ENCODE measurements around the gene CDCP2.
"Not testable (repeated sequence)": the region's sequence is repeated elsewhere in the genome, so short reads cannot be mapped to it uniquely, and the experiment has no call there.

The CDCP2 gene

DNA sequence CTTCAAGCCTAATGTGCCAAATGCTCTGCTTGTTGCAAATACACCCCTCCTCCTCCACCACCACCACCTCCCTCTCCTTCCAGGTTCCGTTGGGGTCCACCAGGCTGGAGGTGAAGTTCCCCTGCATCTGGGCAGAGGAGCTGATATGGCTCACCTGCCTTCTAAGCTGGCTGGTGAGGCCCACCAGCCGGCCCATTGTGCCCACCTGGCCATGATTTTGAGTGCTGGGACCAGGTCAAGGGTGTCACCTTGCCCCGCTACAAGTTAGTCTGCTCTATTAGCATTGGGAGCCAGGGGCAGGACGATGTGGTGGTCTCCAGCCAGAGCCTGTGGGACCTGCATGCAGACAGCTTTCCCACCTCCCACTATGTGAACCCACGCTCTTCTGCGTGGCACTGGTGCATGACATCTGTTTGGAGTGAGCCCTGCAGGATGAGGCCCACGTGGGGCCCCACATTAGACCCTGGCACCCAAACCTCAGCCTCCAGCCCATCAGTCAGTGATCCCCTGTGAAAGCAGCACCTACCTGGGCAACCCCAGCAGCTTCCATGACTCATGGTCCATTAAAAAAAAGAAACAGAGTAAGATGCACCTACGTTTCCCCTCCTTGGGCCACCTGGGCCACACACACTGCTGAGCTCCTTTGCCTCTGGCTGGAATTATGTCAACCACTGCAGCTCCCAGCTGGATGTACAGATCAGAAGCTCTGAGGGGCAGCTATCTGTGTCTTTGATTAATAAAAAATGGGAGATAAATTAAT lies 15.6 kb upstream of the CDCP2 start:
- no peak for TF ChIP-seq ZFX (IDR thresholded peaks at IDR 0.05; ENCODE audit: borderline replicate concordance)
- TF ChIP-seq, protein P1, sequence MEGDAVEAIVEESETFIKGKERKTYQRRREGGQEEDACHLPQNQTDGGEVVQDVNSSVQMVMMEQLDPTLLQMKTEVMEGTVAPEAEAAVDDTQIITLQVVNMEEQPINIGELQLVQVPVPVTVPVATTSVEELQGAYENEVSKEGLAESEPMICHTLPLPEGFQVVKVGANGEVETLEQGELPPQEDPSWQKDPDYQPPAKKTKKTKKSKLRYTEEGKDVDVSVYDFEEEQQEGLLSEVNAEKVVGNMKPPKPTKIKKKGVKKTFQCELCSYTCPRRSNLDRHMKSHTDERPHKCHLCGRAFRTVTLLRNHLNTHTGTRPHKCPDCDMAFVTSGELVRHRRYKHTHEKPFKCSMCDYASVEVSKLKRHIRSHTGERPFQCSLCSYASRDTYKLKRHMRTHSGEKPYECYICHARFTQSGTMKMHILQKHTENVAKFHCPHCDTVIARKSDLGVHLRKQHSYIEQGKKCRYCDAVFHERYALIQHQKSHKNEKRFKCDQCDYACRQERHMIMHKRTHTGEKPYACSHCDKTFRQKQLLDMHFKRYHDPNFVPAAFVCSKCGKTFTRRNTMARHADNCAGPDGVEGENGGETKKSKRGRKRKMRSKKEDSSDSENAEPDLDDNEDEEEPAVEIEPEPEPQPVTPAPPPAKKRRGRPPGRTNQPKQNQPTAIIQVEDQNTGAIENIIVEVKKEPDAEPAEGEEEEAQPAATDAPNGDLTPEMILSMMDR (IDR thresholded peaks at IDR 0.05) = no peak
- H3K27ac ChIP-seq = no peak overlapping the region

DNA sequence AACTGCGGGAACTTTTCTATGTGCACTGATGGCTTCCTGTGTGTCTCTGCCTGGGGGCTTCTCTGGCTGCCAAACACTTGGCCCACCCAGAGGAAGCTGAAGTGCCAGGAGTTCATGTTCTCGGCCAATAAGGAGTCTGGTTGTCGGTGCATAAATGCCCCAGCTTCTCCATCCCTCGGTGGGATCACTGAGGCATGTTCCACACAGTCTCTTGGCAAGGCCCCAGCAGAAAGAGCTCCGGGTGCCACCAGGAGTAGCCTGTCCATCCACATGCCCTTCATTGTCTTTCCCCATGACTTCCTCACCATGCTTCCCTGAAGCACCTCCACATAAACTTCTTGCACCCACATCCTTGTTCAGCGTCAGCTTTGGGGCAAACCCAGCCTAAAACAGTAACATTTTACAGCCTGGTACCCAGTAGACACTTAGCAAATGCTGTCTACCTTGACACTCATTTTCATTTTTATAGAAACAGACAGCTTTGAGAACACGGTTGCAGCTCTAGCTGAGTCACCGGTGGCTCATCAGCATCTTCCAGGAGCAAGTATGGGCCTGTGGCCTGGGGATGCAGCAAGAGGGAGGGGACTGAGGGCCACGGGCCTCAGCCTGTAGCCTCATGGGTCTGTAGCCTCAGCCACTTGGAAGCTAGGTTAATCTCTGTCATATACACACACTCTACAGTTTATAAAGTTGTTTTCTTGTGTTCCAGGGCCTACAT lies 14.8 kb upstream of the CDCP2 start:
- no peak overlapping the region for H3K27ac ChIP-seq
- no peak for TF ChIP-seq ZFX (IDR thresholded peaks at IDR 0.05; ENCODE audit: borderline replicate concordance)
- TF ChIP-seq, protein P1 (IDR thresholded peaks at IDR 0.05) = no peak

DNA sequence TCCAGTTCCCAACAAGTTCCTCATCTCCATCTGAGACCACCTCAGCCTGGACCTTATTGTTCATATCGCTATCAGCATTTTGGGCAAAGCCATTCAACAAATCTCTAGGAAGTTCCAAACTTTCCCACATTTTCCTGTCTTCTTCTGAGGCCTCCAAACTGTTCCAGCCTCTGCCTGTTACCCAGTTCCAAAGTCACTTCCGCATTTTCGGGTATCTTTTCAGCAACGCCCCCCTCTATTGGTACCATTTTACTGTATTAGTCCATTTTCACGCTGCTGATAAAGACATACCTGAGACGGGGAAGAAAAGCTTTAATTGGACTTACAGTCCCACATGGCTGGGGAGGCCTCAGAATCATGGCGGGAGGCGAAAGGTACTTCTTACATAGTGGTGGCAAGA lies 13.6 kb upstream of the CDCP2 start:
- H3K27ac ChIP-seq = not testable (repeated sequence)

DNA sequence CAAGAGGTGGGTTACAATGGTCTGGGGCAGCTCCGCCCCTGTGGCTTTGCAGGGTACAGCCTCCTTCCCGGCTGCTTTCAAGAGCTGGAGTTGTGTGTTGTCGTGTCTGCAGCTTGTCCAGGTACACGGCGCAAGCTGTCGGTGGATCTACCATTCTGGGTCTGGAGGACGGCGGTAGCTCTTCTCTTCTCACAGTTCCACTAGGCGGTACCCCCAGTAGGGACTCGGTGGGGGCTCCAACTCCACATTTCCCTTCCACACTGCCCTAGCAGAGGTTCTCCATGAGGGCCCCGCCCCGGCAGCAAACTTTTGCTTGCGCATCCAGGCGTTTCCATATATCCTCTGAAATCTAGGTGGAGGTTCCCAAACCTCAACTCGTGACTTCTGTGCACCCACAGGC lies 12.3 kb upstream of the CDCP2 start:
- no peak for TF ChIP-seq ZFX (IDR thresholded peaks at IDR 0.05; ENCODE audit: borderline replicate concordance)
- TF ChIP-seq, protein P1 (IDR thresholded peaks at IDR 0.05) = no peak
- H3K27ac ChIP-seq = no peak overlapping the region

DNA sequence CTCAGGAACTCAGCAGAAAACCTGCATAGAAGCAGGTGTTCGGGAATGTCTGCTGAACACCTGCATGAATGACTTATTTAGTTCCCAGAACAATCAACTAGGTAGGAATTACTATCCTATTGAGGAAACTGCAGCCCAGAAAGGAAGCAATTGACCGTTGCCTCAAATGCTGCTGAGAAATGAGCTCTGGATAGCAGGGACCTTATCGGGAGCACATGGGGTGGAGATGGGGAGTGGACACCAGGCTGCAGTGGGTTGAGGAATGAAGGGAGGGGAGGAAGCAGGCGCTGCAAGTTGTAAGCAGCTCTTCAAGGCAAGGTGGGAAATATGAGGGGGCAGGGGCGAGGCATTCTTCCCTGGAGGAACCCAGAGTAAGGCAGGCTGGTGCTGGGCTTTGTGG lies 10.8 kb upstream of the CDCP2 start:
- H3K27ac ChIP-seq = no peak overlapping the region
- no peak for TF ChIP-seq ZFX (IDR thresholded peaks at IDR 0.05; ENCODE audit: borderline replicate concordance)
- TF ChIP-seq, protein P1 (IDR thresholded peaks at IDR 0.05) = no peak

DNA sequence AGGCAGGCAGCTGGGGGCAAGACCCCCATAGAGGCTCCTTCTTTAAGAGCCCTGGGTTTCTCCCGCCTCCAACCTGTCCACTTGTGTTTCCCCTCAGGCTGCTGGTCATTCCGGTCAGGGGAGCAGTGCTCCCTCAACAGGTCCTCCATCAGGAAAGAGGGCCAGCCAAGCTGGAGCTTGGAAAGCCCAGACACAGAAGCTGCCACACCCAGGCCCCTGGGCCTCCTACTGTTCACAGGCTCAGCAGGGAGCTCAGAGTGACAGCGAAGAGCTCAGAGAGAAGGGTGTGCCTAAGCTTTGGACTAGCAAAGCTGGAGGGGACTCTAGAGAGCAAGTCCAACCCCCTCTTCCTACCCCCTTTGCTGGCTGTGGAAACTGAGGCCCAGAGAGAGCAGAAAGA lies 10.3 kb upstream of the CDCP2 start:
- TF ChIP-seq, protein P1 (IDR thresholded peaks at IDR 0.05) = no peak
- no peak for TF ChIP-seq ZFX (IDR thresholded peaks at IDR 0.05; ENCODE audit: borderline replicate concordance)
- H3K27ac ChIP-seq = no peak overlapping the region

DNA sequence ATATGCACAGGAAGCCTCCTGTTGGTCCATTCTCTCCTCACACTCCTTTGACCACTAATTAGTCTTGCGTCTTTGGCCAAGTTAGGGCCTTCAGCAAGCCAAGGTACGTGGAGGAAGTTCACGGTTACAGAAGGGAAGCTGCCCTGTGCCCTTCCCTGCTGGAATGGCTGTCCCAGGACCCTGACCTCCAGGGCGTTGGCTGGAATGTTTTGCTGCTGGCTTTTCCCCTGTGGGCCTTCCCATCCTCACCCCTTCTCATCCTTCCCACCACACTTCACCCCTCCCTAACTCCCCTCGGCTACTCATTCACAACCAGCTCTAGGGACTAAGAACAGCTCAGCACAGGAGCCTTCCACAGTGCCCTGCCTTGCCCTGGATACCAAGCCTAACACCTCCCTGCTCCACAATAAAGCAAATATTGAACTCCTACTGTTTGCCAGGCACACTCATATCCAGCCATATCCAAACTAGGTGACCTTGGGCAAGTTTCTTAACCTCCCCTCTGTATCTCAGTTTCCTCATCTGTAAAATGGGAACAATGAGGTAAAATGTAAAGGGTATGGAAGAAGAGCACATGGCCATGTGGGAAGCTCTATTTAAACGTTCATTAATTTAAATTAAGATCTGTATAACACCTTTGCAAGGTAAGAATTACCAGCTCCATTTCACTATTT lies 8.8 kb upstream of the CDCP2 start:
- no peak for TF ChIP-seq ZFX (IDR thresholded peaks at IDR 0.05; ENCODE audit: borderline replicate concordance)
- TF ChIP-seq, protein P1 (IDR thresholded peaks at IDR 0.05) = no peak
- no peak overlapping the region for H3K27ac ChIP-seq

All from 22Rv1 (cell line).